Osteocyte (in vitro differentiated cells): ENCODE results near the gene PXMP4. TPM values are rescaled to one million over a fixed set of nuclear protein-coding genes. Genes with fewer than 3 reads are reported as not detected.
"Not testable (repeated sequence)": the region's sequence is repeated elsewhere in the genome, so short reads cannot be mapped to it uniquely, and the experiment has no call there.

ENCODE experiments used
- DNase-seq: peaks from one replicate; pipeline ENCODE4 v3.0.0; 2021; ENCODE audit warnings: mixed read lengths; ENCODE audit not compliant: unreplicated experiment; ENCODE audit errors: extremely low spot score
- H3K27ac Mint-ChIP-seq: one replicate; pipeline ENCODE4 v1.8.0; 2021; ENCODE audit warnings: mild to moderate bottlenecking, mixed read lengths; ENCODE audit not compliant: unreplicated experiment
- H3K27me3 Mint-ChIP-seq: one replicate; pipeline ENCODE4 v1.8.0; 2021; ENCODE audit warnings: mixed read lengths; ENCODE audit not compliant: unreplicated experiment
- H3K36me3 Mint-ChIP-seq: one replicate; pipeline ENCODE4 v1.8.0; 2021; ENCODE audit warnings: mixed read lengths; ENCODE audit not compliant: unreplicated experiment
- H3K4me1 Mint-ChIP-seq: one replicate; pipeline ENCODE4 v1.8.0; 2021; ENCODE audit warnings: mixed read lengths; ENCODE audit not compliant: unreplicated experiment
- H3K4me3 Mint-ChIP-seq: one replicate; pipeline ENCODE4 v1.8.0; 2021; ENCODE audit warnings: mild to moderate bottlenecking, moderate library complexity, mixed read lengths; ENCODE audit not compliant: unreplicated experiment
- H3K9me3 Mint-ChIP-seq: one replicate; pipeline ENCODE4 v1.8.0; 2021; ENCODE audit warnings: mixed read lengths; ENCODE audit not compliant: unreplicated experiment
- total RNA-seq: library from RNA; stranded (reverse); gene quantifications from 2 replicates; pipeline ENCODE4 v1.2.1, GENCODE V29; 2021
- TF ChIP-seq, protein P1 (sequence below): fragments of 200-600 bp; sonication (generic); IDR thresholded peaks from 2 replicates; pipeline ENCODE4 v1.5.0; 2021; ENCODE audit warnings: antibody characterized with exemption, mild to moderate bottlenecking, moderate library complexity

PXMP4 gene
- total RNA-seq, 1 donor from 2014 or later = 3.4 TPM

DNA sequence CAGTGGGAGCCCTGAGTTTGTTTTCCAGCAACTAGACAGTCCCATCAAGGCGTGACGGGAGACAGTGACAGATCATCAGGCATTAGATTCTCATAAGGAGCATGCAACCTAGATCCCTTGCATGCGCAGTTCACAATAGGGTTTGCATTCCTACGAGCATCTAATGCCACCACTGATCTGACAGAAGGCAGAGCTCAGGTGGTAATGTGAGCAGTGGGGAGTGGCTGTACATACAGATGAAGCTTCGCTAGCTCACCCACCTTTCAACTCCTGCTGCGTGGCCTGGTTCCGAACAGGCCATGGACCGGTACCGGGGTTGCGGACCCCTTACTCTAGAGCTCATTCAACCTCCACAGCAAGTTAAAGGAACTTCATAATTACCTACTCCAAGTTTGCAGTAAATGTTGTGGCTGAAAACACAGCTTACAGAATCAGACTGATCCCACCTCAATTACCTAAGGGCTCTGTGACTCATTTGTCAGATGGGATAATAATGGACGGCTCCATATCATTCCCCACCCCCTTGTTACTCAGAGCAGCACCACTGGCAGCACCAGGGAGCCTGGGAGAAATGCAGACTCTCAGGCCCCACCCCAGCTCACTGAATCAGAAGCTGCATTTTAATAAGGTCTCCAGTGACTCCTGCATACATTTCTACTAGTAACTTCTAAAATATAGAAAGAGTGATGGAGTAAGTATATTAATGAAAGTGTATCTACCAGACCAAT is 15.7 kb downstream of the PXMP4 start:
- Mint-ChIP-seq H3K27ac (no peak overlapping the region), H3K36me3 (no peaks in the 10 kb centered on the region), H3K9me3 (no peaks in the 10 kb centered on the region), H3K27me3 (no peaks in the 10 kb centered on the region), H3K4me1 (no peaks in the 10 kb centered on the region), H3K4me3 (no peak overlapping the region)
- DNase-seq = no peak
- TF ChIP-seq, protein P1, sequence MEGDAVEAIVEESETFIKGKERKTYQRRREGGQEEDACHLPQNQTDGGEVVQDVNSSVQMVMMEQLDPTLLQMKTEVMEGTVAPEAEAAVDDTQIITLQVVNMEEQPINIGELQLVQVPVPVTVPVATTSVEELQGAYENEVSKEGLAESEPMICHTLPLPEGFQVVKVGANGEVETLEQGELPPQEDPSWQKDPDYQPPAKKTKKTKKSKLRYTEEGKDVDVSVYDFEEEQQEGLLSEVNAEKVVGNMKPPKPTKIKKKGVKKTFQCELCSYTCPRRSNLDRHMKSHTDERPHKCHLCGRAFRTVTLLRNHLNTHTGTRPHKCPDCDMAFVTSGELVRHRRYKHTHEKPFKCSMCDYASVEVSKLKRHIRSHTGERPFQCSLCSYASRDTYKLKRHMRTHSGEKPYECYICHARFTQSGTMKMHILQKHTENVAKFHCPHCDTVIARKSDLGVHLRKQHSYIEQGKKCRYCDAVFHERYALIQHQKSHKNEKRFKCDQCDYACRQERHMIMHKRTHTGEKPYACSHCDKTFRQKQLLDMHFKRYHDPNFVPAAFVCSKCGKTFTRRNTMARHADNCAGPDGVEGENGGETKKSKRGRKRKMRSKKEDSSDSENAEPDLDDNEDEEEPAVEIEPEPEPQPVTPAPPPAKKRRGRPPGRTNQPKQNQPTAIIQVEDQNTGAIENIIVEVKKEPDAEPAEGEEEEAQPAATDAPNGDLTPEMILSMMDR = no peak

DNA sequence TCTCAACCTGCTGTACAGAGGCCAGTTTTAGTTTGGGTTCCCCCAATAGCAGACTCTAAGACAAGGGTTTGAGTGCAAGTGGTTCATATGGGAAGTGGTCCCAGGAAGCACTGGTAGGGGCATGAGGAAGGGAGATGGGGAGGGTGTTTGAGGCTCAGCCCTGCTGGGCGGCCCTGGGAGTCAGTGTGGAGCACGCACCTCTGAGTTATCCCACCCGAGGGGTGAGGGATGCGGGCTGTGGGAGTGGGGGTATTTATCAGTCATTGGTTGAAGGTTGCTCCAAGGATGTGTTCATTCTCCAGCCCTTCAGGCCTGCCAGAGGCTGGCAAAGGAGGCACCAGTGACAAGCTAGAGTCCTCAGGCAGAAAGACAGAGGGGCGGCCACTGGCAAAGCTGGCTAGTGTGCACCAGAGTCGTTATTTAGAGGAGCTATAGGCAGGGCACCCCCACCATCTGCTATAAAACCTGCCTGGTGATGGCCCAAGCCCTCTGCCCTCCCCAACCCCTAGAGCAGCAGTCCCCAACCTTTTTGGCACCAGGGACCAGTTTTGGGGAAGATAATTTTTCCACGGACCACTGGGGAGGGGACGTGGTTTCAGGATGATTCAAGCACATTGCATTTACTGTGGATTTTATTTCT is 16.5 kb downstream of the PXMP4 start:
- TF ChIP-seq, protein P1 = no peak
- no peaks in the 10 kb centered on the region for H3K27me3 Mint-ChIP-seq
- H3K9me3 Mint-ChIP-seq = no peaks in the 10 kb centered on the region
- DNase-seq = no peak
- H3K4me3 Mint-ChIP-seq = no peak overlapping the region
- H3K36me3 Mint-ChIP-seq = no peaks in the 10 kb centered on the region
- H3K4me1 Mint-ChIP-seq = no peaks in the 10 kb centered on the region
- H3K27ac Mint-ChIP-seq = no peak overlapping the region

DNA sequence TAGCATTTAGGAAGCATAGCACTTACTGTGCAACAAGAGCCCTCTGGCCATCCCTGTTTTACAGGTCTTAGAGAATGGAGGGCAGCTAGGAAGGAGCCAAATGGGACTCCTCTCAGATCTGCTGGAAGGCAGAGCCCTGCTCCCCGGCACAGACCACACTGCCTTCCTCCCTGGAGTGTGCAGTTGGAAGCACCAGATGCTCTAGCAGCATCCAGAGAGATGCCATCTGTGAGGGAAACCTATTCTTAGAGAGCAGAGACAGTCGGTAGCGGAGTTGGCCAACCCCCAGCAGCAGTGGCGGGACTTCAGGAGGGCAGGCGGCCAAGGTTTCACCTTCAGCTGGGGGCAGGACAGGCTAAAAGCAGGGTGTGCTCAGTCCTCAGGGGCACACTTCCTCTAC is 17.2 kb downstream of the PXMP4 start:
- no peaks in the 10 kb centered on the region for H3K9me3 Mint-ChIP-seq
- H3K27me3 Mint-ChIP-seq = no peaks in the 10 kb centered on the region

DNA sequence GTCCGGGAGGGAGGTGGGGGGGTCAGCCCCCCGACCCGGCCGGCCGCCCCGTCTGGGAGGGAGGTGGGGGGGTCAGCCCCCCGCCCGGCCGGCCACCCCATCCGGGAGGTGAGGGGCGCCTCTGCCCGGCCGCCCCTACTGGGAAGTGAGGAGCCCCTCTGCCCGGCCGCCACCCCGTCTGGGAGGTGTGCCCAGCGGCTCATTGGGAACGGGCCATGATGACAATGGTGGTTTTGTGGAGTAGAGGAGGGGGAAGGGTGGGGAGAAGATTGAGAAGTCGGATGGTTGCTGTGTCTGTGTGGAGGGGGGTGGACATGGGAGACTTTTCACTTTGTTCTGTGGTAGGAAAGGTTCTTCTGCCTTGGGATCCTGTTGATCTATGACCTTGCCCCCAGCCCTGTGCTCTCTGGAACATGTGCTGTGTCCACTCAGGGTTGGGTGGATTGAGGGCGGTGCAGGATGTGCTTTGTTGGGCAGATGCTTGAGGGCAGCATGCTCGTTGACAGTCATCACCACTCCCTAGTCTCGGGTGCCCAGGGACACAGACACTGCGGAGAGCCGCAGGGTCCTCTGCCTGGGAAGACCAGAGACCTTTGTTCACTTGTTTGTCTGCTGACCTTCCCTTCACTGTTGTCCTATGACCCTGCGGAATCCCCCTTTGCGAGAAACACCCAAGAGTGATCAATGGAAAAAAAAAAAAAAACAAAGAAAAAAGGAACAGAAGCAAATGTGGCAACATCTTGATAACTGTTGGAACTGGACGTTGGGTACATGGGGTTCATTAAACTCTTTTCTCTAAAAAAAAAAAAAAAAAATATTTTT is 18.3 kb downstream of the PXMP4 start:
- H3K4me3 Mint-ChIP-seq = no peak overlapping the region
- TF ChIP-seq, protein P1 = no peak
- H3K9me3 Mint-ChIP-seq = no peaks in the 10 kb centered on the region
- H3K27me3 Mint-ChIP-seq = no peaks in the 10 kb centered on the region
- DNase-seq = no peak
- no peaks in the 10 kb centered on the region for H3K4me1 Mint-ChIP-seq
- no peak overlapping the region for H3K27ac Mint-ChIP-seq
- no peaks in the 10 kb centered on the region for H3K36me3 Mint-ChIP-seq

More for the DNA sequence above, 17.2 kb downstream of the PXMP4 start:
- TF ChIP-seq, protein P1 = no peak
- no peak for DNase-seq
- H3K4me3 Mint-ChIP-seq = no peak overlapping the region
- H3K36me3 Mint-ChIP-seq = no peaks in the 10 kb centered on the region
- H3K4me1 Mint-ChIP-seq = no peaks in the 10 kb centered on the region
- H3K27ac Mint-ChIP-seq = no peak overlapping the region

DNA sequence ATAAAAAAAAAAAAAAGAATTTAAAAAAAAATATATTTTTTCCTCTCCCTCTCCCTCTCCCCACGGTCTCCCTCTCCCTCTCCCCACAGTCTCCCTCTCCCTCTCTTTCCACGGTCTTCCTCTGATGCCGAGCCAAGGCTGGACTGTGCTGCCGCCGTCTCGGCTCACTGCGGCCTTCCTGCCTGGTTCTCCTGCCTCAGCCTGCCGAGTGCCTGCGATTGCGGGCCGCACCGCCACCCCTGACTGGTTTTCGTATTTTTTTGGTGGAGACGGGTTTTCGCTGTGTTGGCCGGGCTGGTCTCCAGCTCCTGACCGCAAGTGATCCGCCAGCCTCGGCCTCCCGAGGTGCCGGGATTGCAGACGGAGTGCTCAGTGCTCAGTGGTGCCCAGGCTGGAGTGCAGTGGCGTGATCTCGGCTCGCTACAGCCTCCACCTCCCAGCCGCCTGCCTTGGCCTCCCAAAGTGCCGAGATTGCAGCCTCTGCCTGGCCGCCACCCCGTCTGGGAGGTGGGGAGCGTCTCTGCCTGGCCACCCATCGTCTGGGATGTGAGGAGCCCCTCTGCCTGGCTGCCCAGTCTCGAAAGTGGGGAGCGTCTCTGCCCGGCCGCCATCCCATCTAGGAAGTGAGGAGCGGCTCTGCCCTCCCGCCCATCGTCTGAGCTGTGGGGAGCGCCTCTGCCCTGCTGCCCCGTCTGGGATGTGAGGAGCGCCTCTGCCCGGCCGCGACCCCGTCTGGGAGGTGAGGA is 19.2 kb downstream of the PXMP4 start:
- H3K36me3 Mint-ChIP-seq, H3K4me1 Mint-ChIP-seq, H3K9me3 Mint-ChIP-seq, H3K27me3 Mint-ChIP-seq, H3K4me3 Mint-ChIP-seq, DNase-seq, H3K27ac Mint-ChIP-seq: not testable (repeated sequence)

DNA sequence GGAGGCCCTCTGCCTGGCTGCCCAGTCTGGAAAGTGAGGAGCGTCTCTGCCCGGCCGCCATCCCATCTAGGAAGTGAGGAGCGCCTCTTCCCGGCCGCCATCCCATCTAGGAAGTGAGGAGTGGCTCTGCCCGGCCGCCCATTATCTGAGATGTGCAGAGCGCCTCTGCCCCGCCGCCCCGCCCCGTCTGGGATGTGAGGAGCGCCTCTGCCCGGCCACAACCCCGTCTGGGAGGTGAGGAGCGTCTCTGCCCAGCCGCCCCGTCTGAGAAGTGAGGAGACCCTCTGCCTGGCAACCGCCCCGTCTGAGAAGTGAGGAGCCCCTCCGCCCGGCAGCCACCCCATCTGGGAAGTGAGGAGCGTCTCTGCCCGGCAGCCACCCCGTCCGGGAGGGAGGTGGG is 21.1 kb downstream of the PXMP4 start:
- H3K36me3 Mint-ChIP-seq, DNase-seq, H3K27ac Mint-ChIP-seq, H3K4me3 Mint-ChIP-seq, H3K27me3 Mint-ChIP-seq, H3K9me3 Mint-ChIP-seq, H3K4me1 Mint-ChIP-seq: not testable (repeated sequence)
